Left cardiac atrium (tissue), 4 donors: ENCODE data around the gene EFCAB14. TPM values are rescaled to one million over a fixed set of nuclear protein-coding genes. Genes with fewer than 3 reads are reported as not detected.
"Not testable (repeated sequence)": the region's sequence is repeated elsewhere in the genome, so short reads cannot be mapped to it uniquely, and the experiment has no call there.

ENCODE experiments used
- ATAC-seq, 2 donors: fragments of 200-7000 bp; cut with Tn5 transposase; one replicate each; pipeline ENCODE4 v1.9.1; 2020; ENCODE audit warnings: mild to moderate bottlenecking in 2 of 2, moderate library complexity in 2 of 2
- DNase-seq: peaks from one replicate; pipeline ENCODE4 v3.0.0-alpha.2; 2020
- intact Hi-C, 2 donors: fragments of 100-400 bp; cut with DNase I; formaldehyde crosslinking; loops; one replicate each; pipeline versions ENCODE4 v1.14.1 to v1.15.1; 2022 to 2023
- total RNA-seq, 2 donors: library from RNA; stranded (reverse); fragmentation: NEBNext Ultra II Directional; extraction: Animal tissue kit (Norgen Biotek cat#: 25700); gene quantifications; one replicate each; pipeline ENCODE4 v1.2.1, GENCODE V29; 2021
- donor health status: DM: no; HTN: yes; CAD: no.
- donor health status: DM: no; HTN: yes; CAD: no; lungs with severe emphysema.
- donor health status: DM: yes; HTN: yes; CAD: no.
- donor health status: Dilated cardiomyopathy.

The EFCAB14 gene
- total RNA-seq, 2 donors from 2014 or later, result 66.1 to 72.4 TPM

DNA sequence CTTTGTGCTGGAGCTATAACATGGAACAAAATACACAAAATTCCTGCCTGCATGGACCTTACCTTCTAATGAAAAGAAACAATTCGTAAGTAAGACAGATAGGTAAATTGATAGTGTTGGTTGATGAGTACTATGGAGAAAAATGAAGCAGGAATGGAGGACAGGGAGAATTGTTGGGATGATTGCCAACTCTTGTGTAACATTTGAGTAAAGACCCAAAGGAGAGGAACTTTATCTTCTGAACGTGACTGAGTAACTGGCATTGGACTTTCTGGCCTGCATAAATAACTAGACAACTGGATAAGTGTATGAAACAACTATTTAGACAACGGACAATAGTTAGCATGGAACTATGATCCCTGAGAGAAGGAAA is 6.8 kb upstream of the EFCAB14 start:
- intact Hi-C loops, result loop anchor here (2.0 to 10.0 kb wide), 3 partner anchors 191 to 278 kb away; a partner anchor contains a TSS
- DNase-seq, result no peak
- ATAC-seq, result peak in 1 of 2 donors; percentile 21

DNA sequence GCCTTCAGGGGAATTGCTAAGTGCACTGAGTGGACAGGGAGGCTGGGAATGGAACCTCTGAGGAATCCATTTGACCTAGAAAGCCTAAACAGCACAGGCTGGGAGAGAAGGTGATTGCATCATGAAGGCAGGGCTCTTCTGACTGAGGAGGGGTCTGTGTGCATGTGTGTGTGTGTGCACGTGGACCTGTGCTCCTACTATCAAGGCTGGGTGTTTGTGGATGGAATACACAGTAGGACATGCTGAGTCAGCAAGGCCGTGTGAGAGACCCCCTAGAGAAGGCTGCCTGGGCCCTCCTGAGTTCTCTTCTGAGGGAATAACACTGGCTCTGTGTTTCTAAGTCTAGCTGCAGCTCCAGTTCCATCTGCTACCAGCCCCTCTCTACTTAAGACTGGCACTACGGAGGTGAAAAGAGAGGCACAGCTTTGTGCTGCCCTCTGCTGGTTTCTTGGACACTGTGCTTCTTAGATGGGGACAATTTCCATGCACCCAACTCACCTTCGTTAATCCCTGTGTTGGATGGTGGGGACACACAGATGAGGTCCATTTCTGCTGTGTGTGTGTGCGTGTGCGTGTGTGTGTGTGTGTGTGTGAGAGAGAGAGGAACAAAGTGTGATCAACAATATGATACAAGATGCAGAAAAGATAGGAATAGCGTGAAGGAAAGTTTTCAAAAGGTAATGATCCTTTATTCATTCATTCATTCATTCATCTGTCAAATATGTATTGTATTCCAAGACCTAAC is 6.2 kb upstream of the EFCAB14 start:
- ATAC-seq, result peak; percentile 89 to 94
- peak; percentile 54 for DNase-seq
- intact Hi-C loops, result loop anchor here (2.0 to 10.0 kb wide), 3 partner anchors 190 to 278 kb away; a partner anchor contains a TSS

DNA sequence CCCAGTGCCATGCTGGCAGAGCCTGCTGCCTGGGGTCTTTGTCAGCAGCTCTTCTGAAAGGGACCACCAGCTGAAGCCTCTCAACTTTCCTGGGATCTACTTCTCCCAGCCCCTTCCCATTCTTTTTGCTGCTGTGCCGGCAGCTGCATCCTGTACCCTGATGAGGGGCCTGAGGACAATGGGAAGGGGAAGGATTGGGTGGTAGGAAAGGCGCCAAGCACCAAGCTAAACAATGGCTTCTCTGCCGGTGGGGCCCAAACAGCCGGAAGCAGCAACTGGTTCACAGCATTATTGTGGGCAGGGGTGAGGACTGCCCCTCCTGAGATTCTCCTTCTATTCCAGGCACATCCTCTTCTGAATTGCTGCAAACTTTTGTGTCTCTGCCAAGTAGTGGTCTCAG is 5.0 kb upstream of the EFCAB14 start:
- DNase-seq (no peak), ATAC-seq (no peak)
- intact Hi-C loops, result loop anchor here (2.0 to 10.0 kb wide), 2 partner anchors 189 to 191 kb away; a partner anchor contains a TSS

DNA sequence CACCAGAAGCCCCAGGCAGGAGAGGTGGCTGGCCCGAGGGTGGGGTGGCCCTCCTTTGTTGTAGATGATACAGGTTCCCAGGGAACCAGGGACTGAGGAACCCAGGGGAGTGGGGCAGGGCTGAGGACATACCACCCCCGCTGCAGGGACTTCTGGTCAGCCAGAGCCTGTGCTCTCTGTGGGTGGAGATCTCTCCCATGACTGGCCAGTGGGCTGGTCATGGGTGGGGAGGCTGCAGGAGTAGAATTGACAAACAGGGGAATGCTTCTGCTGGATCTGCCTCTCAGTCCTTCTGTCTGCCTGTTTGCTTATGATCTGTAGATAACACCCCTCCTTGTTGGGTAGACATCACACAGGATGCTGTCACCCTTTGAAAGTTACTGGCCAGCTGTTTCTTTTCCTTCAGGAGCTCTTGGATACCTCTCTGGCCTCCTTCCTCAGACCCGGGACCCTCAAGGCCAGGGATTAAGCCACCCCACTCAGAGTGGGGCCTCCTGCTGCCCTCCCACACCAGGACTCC is 2.8 kb upstream of the EFCAB14 start:
- DNase-seq (no peak), ATAC-seq (no peak)
- intact Hi-C loops, result loop anchor here in 1 of 2 donors (10.0 kb wide), 1 partner anchor 187 kb away; a partner anchor contains a TSS

DNA sequence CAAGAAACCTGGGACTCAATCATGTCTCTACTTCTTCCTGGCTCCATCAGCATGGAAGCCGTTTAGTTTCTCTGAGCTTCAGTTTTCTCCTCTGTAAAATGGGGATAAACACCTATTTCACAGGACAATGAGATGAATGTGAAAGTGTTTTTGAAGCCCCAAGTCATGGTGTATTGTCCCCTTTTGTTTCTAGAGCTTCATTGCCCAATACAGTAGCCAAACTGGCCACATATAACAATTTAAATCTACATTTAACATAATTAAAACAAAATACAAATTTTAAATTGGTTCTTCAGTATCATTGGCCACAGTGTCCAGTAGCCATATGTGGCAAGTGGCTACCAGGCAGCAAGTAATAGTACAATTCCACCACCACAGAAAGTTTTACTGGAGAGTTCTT is 2.3 kb upstream of the EFCAB14 start:
- intact Hi-C loops, result loop anchor here in 1 of 2 donors (10.0 kb wide), 1 partner anchor 186 kb away; a partner anchor contains a TSS
- ATAC-seq, result no peak
- DNase-seq, result no peak

DNA sequence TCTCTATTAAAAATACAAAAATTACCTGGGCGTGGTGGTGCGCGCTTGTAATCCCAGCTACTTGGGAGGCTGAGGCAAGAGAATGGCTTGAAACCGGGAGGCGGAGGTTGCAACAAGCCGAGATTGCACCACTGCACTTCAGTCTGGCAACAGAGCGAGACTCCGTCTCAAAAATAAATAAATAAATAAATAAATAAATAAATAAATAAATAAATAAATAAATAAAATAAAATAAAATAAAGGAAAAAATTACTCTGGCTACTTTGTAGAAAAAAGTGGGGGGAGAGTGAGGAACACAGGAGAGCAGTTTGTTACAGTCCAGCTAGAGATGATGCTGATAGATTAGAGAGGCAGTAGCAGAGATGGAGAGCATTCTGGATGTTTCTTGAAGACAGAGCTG is 1.4 kb upstream of the EFCAB14 start:
- intact Hi-C loops, result loop anchor here in 1 of 2 donors (10.0 kb wide), 1 partner anchor 186 kb away; a partner anchor contains a TSS

DNA sequence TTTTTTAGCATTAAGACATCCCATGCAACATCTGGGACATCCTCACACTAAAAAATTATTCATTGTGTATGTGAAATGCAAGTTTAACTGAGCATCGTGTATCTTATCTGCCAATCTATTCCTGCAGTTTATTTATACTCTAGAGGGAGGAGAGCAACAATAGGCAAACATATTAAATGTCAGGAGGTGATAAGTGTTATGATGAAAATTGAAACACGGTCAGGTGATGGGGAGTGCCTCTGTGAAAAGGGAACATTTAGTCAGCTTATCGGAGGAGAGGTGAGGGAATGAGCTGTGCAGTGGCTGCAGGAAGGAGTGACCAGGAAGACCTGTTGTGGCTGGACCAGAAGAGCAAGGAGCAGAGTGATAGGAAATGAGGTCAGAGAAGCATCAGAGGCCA is 775 bp upstream of the EFCAB14 start:
- DNase-seq (no peak), ATAC-seq (no peak)

More for the DNA sequence above, 1.4 kb upstream of the EFCAB14 start:
- not testable (repeated sequence) for DNase-seq, ATAC-seq

DNA sequence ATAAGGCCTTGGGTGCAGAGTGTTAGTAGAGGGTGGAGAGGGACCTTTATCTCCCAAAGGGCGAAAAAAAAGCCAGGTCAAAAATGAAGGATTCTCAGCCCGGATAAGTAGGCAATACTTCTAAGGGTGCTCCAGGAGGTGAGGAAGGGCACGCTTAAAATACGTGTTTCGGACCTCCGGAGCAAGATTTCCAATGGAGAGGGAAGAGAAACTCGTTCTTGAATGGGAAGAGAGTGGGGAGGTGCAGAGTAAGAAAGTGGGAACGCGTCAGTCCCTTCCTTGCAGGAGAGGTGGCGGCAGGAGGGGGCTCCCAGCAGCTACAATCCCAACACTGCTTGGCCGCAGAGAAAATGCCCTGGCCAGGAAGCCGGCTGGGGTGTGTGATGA is 581 bp downstream of the EFCAB14 start:
- DNase-seq (no peak), ATAC-seq (peak; percentile 14 to 38)
- intact Hi-C loops, result loop anchor here in 1 of 2 donors (5.0 to 10.0 kb wide), 2 partner anchors 51 to 74 kb away; partner anchors contain the start of gene ATPAF1

More for the DNA sequence above, 775 bp upstream of the EFCAB14 start:
- intact Hi-C loops, result loop anchor here (5.0 to 10.0 kb wide), 3 partner anchors 52 to 185 kb away; partner anchors contain the start of gene ATPAF1 (in 1 of the 2)

DNA sequence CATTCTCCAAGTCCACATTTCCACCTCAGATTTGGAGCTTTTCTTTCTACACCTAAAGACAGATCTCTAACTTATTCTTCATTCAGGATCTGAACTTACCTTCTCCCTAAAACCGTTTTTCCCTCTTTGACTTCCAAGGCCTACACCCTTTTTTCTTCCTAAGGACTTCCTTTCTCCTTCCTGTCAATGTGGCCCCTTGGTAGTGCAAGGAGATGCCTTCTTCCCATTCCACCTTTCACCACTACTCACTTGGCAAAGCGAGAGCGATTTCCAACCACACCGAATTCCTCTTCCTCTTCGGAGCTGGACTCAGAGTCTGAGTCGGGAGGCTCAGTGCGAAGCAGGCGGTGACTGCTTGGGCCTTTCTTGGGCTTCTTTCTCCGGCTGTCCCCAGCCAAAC is 1.3 kb downstream of the EFCAB14 start:
- intact Hi-C loops, result loop anchor here in 1 of 2 donors (5.0 to 10.0 kb wide), 2 partner anchors 50 to 73 kb away; partner anchors contain the start of gene ATPAF1
- DNase-seq (no peak), ATAC-seq (no peak)

DNA sequence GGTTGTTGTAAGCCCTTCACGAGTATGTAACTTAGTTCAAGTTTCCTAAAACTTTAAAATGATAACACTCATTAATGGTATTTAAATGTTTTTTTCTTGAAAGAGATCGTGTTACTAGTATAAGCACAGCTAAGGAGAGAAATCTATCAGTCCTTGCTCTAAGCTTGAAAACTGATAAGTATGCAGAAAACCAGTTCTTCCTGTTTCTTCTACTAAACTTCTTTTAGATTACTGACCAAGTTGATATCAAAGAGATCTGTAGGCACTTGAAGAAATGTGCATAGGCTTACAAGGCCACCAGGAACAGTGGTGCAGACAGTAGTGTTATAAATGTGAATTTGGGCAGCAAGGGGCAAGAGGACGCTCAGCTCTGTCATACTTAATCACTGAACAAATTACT is 3.9 kb downstream of the EFCAB14 start:
- DNase-seq (no peak), ATAC-seq (no peak)
- intact Hi-C loops, result loop anchor here in 1 of 2 donors (5.0 to 10.0 kb wide), 2 partner anchors 48 to 70 kb away; partner anchors contain the start of gene ATPAF1

DNA sequence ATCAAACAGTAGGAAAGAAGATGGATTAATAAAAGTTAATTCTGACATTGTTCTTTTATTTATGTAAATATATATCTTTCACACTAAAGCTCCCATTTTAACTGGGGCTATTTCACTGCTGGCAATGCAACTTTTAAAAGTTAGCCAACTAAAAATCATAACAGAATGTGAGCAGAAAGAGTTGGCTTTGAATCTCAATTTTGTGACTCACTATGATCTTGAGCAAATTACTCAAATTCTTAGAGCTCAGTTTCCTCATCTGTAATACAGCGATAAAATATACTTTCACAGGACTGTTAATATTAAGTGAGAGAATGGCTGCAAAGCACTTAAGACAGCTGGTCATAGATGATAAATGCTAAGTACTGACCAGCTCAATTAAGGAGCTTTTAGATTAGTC is 10.8 kb downstream of the EFCAB14 start:
- DNase-seq (no peak), ATAC-seq (no peak)
- intact Hi-C loops, result no loop called here

DNA sequence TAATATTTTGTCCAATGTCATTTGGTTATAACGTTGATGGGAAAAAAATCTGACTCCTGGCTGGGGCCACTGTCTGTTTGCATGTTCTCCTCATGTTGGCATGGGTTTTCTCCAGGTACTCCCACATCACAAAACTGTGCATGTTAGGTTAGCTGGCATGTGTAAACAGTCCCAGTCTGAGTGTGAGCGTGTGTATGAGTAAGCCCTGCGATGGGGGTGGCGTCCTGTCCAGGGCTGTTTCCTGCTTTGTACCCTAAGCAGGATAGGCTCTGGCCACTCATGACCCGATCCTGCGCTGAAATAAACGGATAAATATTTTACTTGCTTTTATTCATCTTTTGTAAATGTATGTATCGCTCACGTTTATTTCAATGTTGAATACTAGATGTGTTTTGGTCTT is 13.5 kb downstream of the EFCAB14 start:
- ATAC-seq, result no peak
- intact Hi-C loops, result no loop called here

DNA sequence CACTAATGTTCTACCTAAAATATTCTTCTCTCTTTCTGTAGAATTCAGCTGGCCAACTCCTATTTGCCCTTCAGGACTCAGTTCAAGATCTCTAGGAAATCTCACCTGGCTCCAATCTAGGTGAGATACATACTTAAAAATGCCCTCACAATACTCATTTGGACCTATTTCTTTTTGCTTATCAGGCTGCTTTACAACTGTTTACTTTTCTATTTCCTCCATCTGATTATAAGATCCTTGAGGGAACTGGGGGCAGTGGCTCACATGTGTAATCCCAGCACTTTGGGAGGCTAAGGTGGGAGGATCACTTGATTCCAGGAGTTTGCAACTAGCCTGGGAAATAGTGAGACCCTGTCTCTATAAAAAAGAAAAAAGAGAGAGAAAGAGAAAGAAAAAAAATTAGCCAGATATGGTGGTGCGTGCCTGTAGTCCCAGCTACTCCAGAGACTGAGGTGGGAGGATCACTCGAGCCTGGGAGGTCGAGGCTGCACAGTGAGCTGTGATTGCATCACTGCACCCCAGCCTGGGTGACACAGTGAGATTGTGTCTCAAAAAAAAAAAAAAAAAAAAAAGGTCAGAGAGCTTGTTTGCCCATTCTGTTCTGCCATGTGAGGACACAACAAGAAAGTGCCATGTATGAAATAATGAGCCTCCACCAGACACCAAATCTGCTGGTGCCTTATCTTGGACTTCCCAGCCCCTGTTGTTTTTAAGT is 14.8 kb downstream of the EFCAB14 start:
- DNase-seq, result no peak
- no peak for ATAC-seq
- intact Hi-C loops, result no loop called here

More for the DNA sequence above, 13.5 kb downstream of the EFCAB14 start:
- DNase-seq, result no peak

DNA sequence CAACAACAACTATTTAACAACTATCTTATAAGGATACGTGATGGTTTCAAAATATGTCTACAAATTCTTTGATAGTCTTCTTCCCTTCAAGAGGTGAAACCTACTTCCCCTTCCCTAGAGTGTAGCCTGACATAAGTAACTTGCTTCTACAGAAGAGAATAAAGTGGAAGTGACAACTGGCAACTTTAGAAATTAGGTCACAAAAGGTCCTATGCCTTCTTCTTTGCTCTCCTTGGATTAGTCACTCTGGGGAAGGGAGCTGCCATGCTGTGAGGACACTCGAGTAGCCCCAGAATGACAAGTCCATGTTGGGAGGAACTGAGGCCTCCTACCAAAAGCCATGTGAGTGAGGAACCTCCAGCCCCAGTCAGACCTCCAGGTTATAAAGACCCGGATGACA is 19.2 kb downstream of the EFCAB14 start:
- intact Hi-C loops, result no loop called here
- DNase-seq (no peak), ATAC-seq (no peak)

DNA sequence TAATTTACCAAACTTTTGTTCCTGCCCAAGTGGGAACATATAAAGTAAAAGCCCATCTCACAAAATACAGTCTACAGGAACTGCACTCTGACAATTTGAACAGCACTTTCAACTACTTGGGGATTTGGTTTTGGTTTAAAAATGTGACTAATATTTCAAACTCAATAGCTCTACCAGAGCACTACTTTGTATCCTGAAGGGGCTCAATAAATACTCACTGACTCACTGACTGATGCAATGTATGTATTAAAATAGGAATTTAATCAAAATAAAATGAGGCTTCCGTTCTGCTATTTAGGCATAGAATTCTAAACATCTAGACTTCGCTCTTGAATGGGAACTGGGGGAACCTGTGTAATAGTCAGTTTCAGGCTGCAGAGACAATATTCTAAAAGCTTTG is 21.9 kb downstream of the EFCAB14 start:
- intact Hi-C loops, result no loop called here
- no peak for ATAC-seq
- no peak for DNase-seq

DNA sequence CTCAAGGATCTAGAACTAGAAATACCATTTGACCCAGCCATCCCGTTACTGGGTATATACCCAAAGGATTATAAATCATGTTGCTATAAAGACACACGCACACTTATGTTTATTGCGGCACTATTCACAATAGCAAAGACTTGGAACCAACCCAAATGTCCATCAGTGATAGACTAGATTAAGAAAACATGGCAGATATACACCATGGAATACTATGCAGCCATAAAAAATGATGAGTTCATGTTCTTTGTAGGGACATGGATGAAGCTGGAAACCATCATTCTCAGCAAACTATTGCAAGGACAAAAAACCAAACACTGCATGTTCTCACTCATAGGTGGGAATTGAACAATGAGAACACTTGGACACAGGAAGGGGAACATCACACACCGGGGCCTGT is 24.2 kb downstream of the EFCAB14 start:
- ATAC-seq, DNase-seq, intact Hi-C loops: not testable (repeated sequence)

DNA sequence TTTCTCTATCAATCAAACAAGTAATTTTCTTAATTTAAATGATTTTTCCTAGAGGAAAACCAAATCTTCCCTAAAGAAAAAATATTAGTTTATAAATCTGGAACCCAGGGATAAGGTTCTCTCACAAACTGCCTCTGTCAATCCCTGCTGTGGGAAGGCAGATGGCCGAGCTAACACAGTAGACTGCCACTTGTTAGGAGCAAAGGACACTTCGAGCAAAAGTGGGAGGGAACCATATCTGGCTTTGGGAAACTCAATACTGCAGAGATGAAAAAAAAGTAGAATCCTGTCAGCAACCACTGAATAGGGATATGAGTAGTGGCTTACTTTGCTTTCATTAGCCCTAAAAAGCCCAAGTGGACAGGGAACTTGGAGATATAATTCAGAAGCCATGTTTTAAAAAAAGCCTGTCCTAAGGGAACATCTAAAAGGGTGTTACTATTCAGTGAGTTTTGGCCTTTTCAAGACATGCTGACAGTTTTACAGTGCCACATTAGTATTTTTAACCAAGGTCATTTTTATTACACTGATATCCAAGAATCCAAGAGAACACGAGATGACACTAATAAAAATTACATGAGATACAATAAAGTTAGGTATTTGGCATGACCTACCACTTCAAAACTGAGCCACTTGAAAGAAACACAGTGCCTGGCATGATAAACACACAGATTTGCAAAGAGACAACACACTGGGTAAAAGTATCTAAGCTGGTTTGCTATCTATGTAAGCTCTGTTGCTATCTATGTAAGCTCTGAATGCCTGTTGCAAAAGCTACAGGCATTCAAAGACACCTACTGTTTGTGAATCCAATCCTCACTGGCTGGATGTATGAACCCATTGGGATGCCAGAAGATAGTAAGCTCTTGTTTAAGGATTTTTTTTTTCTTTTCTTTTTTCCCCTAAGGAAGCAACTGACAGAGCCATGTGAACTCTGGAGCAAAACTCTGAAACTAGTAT is 25.8 kb downstream of the EFCAB14 start:
- intact Hi-C loops, result no loop called here
- peak; percentile 49 to 82 for ATAC-seq
- no peak for DNase-seq

DNA sequence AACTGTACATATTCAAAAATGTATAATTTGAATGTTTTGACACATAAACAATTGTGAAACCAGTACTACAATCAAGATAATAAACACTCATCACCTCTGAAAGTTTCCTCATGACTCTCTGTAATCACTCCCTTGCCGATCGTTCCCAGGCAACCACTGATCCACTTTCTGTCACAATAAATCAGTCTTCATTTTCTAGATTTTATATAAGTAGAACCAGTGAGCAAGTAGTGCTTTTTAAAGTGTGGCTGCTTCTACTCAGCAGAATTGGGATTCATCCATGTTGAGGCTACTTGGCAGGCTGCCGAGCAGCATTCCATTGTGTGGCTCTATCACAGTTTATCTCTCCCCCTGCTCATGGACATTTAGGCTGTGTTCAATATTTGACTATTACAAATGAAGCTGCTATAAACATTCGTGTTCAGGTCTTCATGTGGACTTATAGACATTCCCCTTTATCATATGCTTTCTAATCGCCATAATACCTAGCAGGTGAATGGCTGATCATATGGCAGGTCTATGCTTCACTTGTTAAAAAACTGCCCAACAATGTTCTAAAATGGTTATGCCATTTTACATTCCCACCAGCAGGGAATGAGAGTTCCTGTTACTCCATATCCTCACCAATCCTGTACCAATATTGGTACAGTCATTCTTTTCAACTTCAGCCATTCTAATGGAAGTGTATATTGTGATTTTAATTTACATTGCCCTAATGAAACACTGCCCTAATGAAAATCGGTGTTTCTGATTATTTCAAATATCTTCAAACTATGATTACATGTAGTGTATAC is 26.7 kb downstream of the EFCAB14 start:
- intact Hi-C loops, result no loop called here
- DNase-seq, result peak; percentile 52
- ATAC-seq, result peak; percentile 35 to 48
